Duodenal mucosa (tissue), 2 donors: ENCODE measurements around the gene TRIP12.
"Not testable (repeated sequence)": the region's sequence is repeated elsewhere in the genome, so short reads cannot be mapped to it uniquely, and the experiment has no call there.

Experiments used
- H3K27ac ChIP-seq: one replicate; pipeline ENCODE4 v1.7.0; 2013; ENCODE audit warnings: low read depth, low read length
- H3K27me3 ChIP-seq, 2 donors: one replicate each; pipeline ENCODE4 v1.7.0; 2013; ENCODE audit warnings: low read length in 2 of 2, control low read depth in 1 of 2; ENCODE audit not compliant: insufficient read depth in 2 of 2, control insufficient read depth in 1 of 2
- H3K36me3 ChIP-seq, 2 donors: one replicate each; pipeline ENCODE4 v1.7.0; 2013; ENCODE audit warnings: low read length in 2 of 2, control low read depth in 1 of 2; ENCODE audit not compliant: insufficient read depth in 2 of 2, control insufficient read depth in 1 of 2
- H3K4me1 ChIP-seq, 2 donors: one replicate each; pipeline ENCODE4 v1.7.0; 2013; ENCODE audit warnings: low read length in 2 of 2, control low read depth in 1 of 2; ENCODE audit not compliant: insufficient read depth in 2 of 2, control insufficient read depth in 1 of 2
- H3K4me3 ChIP-seq, 2 donors: one replicate each; pipeline ENCODE4 v1.7.0; 2013; ENCODE audit warnings: low read length in 2 of 2, low read depth in 1 of 2
- H3K9ac ChIP-seq, 2 donors: one replicate each; pipeline ENCODE4 v1.7.0; 2013; ENCODE audit warnings: low read length in 2 of 2, low read depth in 1 of 2
- H3K9me3 ChIP-seq, 2 donors: one replicate each; pipeline ENCODE4 v1.7.0; 2013; ENCODE audit warnings: low read length in 2 of 2, control low read depth in 1 of 2; ENCODE audit not compliant: control insufficient read depth in 1 of 2

The TRIP12 gene

DNA sequence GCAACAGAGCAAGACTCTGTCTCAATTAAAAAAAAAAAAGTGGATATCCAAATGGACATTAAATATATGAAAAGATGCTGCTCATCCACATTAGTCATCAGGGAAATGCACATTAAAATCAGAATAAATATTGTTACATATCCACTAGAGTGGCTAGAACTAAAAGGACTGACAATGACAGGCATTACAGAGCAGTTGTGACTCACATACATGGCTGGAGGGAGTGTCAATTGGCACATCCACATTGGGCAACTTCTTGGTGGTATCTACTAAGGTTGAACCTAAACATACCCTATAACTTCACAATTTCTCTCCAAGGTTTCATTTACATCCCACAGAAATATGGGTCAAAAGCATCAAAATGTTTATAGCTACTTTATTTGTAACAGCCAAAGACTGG lies 193.4 kb downstream of the TRIP12 start:
- no peak overlapping the region for H3K4me3 ChIP-seq
- no peaks in the 10 kb centered on the region for H3K4me1 ChIP-seq
- no peak overlapping the region for H3K27ac ChIP-seq
- no peak overlapping the region for H3K9ac ChIP-seq
- no peaks in the 10 kb centered on the region for H3K27me3 ChIP-seq
- no peaks in the 10 kb centered on the region for H3K9me3 ChIP-seq
- H3K36me3 ChIP-seq = no peaks in the 10 kb centered on the region

- Histone ChIP-seq H3K9ac (no peak overlapping the region), H3K36me3 (no peaks in the 10 kb centered on the region), H3K4me1 (no peaks in the 10 kb centered on the region), H3K4me3 (no peak overlapping the region), H3K27ac (no peak overlapping the region), H3K27me3 (no peaks in the 10 kb centered on the region), H3K9me3 (no peaks in the 10 kb centered on the region)
These were observed 195.2 kb downstream of the TRIP12 start for GRCh38 chr2:229726643-229727042.

GRCh38 chr2:229725716-229726574 lies 195.9 kb downstream of the TRIP12 start:
- no peaks in the 10 kb centered on the region for H3K27me3 ChIP-seq
- H3K9ac ChIP-seq = no peak overlapping the region
- no peaks in the 10 kb centered on the region for H3K9me3 ChIP-seq
- H3K4me3 ChIP-seq = no peak overlapping the region
- no peak overlapping the region for H3K27ac ChIP-seq
- no peaks in the 10 kb centered on the region for H3K4me1 ChIP-seq
- H3K36me3 ChIP-seq = no peaks in the 10 kb centered on the region

GRCh38 chr2:229723192-229723591 lies 198.6 kb downstream of the TRIP12 start:
- not testable (repeated sequence) for H3K27ac ChIP-seq, H3K9me3 ChIP-seq, H3K4me3 ChIP-seq, H3K27me3 ChIP-seq, H3K9ac ChIP-seq, H3K36me3 ChIP-seq, H3K4me1 ChIP-seq

GRCh38 chr2:229719926-229720647 lies 201.7 kb downstream of the TRIP12 start:
- H3K36me3 ChIP-seq = no peaks in the 10 kb centered on the region

DNA sequence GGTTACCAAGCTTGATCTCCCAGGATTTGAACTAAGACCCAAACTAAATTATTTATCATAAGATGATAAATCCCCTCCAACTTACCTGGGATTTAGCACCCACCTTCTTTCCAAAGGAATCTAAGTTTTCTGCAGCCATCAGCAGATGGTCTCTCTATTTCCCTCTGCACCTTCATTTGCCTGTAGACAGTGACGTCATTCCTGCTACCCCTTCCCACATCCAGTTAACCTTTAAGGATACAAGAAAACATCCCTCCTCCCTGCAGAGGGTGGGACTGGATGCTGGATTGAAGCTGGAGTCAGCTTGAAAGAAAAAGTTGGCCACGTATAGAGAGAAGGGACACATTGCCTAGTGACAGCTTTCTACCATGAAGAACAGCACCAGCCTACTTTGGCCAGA lies 203.8 kb downstream of the TRIP12 start:
- H3K9ac ChIP-seq = no peak overlapping the region
- H3K9me3 ChIP-seq = no peaks in the 10 kb centered on the region
- no peak overlapping the region for H3K4me3 ChIP-seq
- H3K27ac ChIP-seq = no peak overlapping the region
- peaks cover 0 to 9% of the 10 kb centered on the region in 2 donors for H3K4me1 ChIP-seq
- H3K27me3 ChIP-seq = peaks cover 26 to 27% of the 10 kb centered on the region in 2 donors
- no peaks in the 10 kb centered on the region for H3K36me3 ChIP-seq

More at GRCh38 chr2:229719926-229720647, 201.7 kb downstream of the TRIP12 start:
- H3K27ac ChIP-seq = no peak overlapping the region
- H3K4me3 ChIP-seq = no peak overlapping the region
- no peaks in the 10 kb centered on the region for H3K9me3 ChIP-seq
- no peak overlapping the region for H3K9ac ChIP-seq
- H3K27me3 ChIP-seq = peaks cover 15 to 20% of the 10 kb centered on the region in 2 donors
- no peaks in the 10 kb centered on the region for H3K4me1 ChIP-seq

GRCh38 chr2:229715895-229716507 lies 205.8 kb downstream of the TRIP12 start:
- H3K4me1 ChIP-seq = peaks cover 0 to 9% of the 10 kb centered on the region in 2 donors
- no peaks in the 10 kb centered on the region for H3K36me3 ChIP-seq
- peaks cover 37 to 46% of the 10 kb centered on the region in 2 donors for H3K27me3 ChIP-seq
- no peak overlapping the region for H3K4me3 ChIP-seq
- H3K9ac ChIP-seq = no peak overlapping the region
- H3K9me3 ChIP-seq = no peaks in the 10 kb centered on the region
- no peak overlapping the region for H3K27ac ChIP-seq

DNA sequence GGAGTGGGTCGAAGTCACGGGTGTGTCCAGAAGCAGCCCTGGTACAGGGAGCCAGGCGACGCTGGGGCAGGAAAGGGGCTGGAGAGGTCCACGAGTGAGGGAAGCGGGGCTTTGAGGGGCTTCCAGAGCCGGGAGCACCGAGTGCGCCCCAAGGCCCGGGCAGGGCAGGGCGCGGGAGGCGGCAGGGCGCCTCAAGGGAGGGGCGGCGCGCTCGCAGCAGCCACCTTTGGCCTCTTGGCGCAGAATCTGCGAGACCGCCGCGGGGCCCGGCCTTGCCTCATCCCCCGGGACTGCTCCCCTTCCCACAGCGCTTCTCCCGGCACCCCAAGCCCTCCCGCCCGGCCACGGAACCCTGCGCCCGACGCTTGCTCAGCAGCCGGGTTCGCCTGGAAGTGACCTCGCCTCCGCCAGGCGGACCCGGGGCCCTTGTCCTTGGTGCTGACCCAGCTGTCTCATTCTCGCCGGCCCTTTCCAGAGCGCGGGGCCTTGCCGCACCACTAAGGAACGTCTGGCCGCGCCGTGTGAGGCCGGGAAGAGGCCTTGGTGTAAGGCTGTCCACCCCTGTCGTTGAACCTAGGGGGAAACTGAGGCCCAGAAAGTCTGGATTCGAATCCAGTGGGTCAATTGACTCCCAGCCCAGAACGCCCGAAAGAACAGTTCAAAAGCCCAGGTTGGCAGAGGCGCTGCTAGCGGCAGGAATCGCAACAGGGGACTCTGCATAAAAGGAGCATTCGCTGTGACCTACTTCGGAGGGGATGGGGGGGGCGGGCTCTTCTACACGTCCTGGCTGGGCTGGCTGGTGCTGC lies 206.9 kb downstream of the TRIP12 start:
- Histone ChIP-seq H3K27me3 (peaks cover 40 to 56% of the 10 kb centered on the region in 2 donors), H3K36me3 (no peaks in the 10 kb centered on the region), H3K4me3 (peak overlapping the region; percentile 46 to 63), H3K9ac (no peak overlapping the region), H3K4me1 (peaks cover 0 to 9% of the 10 kb centered on the region in 2 donors), H3K27ac (no peak overlapping the region), H3K9me3 (no peaks in the 10 kb centered on the region)

DNA sequence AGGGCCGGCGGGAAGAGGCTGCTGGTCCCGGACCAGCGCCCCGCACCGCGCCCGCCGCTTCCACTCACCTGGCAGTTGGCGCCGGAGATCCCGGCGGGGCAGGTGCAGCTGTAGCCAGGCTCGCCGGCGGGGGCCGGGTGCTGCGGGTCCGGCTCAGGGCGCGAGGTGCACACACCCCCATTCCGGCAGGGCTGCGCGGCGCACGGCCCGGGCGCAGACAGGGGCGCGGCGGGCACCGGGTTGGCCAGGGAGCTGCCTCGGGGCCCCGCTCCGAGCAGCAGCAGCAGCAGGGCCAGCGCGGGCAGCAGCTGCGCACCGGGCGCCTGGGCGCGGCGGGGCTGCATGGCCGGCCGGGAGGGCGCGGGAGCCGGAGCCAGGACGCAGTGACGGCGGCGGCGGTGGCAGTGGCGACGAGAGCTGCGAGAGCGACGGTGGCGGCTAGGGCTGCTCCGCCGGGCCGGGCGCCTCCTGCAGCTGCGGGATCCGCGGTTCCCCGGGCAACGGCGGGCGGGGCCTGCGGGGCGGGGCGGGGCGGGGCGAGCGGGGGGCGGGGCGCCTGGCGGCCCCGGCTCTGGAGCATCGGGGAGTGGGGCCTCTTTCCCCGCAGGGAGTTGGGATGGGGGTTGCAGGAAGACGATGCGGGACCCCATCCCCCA lies 207.6 kb downstream of the TRIP12 start, which contains the start of gene DNER:
TSS of gene DNER (minus strand) at position 476 of the 656 bp plus-strand sequence. CDS start at position 344, 132 bp downstream.
- H3K4me1 ChIP-seq = peaks cover 0 to 9% of the 10 kb centered on the region in 2 donors
- H3K9ac ChIP-seq = no peak within 1 kb of the TSS
- peaks cover 40 to 59% of the 10 kb centered on the region in 2 donors for H3K27me3 ChIP-seq
- H3K4me3 ChIP-seq = peak within 1 kb of the TSS; percentile 46 to 63
- no peaks in the 10 kb centered on the region for H3K36me3 ChIP-seq
- no peaks in the 10 kb centered on the region for H3K9me3 ChIP-seq
- H3K27ac ChIP-seq = no peak within 1 kb of the TSS
